WTC11 (cell line): ENCODE measurements around the gene MOB1B. TPM values are rescaled to one million over a fixed set of nuclear protein-coding genes. Genes with fewer than 3 reads are reported as not detected.
"Not testable (repeated sequence)": the region's sequence is repeated elsewhere in the genome, so short reads cannot be mapped to it uniquely, and the experiment has no call there.

ENCODE experiments used
- ATAC-seq: fragments of 200-7000 bp; cut with Tn5 transposase; 2 replicates; pipeline ENCODE4 v1.10.0; 2021; ENCODE audit warnings: mild to moderate bottlenecking, moderate library complexity
- CTCF ChIA-PET: fragments of 300-600 bp; sonication (Branson Sonifier 250); formaldehyde crosslinking; loops from one replicate; lab custom pipeline; 2021; ENCODE audit warnings: antibody characterized with exemption; lab: Charles Lee
- POLR2A ChIA-PET: fragments of 350-600 bp; sonication (Branson Sonifier 250); formaldehyde crosslinking; loops from one replicate; lab custom pipeline; 2021; ENCODE audit warnings: antibody characterized with exemption; lab: Charles Lee
- DNase-seq: peaks from one replicate; pipeline ENCODE4 v3.0.0; 2021; ENCODE audit warnings: low spot score
- H3K27ac Mint-ChIP-seq: 2 replicates; pipeline ENCODE4 v1.8.0; 2021; ENCODE audit warnings: mixed read lengths
- H3K27me3 Mint-ChIP-seq: 2 replicates; pipeline ENCODE4 v1.8.0; 2021; ENCODE audit warnings: low read depth, mild to moderate bottlenecking, moderate library complexity, mixed read lengths
- H3K36me3 Mint-ChIP-seq: 2 replicates; pipeline ENCODE4 v1.8.0; 2021; ENCODE audit warnings: mixed read lengths
- H3K4me1 Mint-ChIP-seq: 2 replicates; pipeline ENCODE4 v1.8.0; 2022; ENCODE audit warnings: mixed read lengths
- H3K4me3 Mint-ChIP-seq: 2 replicates; pipeline ENCODE4 v1.8.0; 2021; ENCODE audit warnings: mild to moderate bottlenecking, moderate library complexity, mixed read lengths
- H3K9me3 Mint-ChIP-seq: 2 replicates; pipeline ENCODE4 v1.8.0; 2021; ENCODE audit warnings: mixed read lengths
- AFF4 ChIP-seq: sonication (generic); formaldehyde crosslinking; IDR thresholded peaks from 2 replicates; pipeline ENCODE4 v1.8.1; 2023; ENCODE audit warnings: mild to moderate bottlenecking, missing genetic modification reagents, borderline replicate concordance
- ARID4B ChIP-seq: sonication (generic); formaldehyde crosslinking; IDR thresholded peaks from 2 replicates; pipeline ENCODE4 v1.8.0; 2023; ENCODE audit warnings: missing genetic modification reagents, mild to moderate bottlenecking, borderline replicate concordance
- CBFB ChIP-seq: sonication (generic); formaldehyde crosslinking; IDR thresholded peaks from 2 replicates; pipeline ENCODE4 v1.8.1; 2022; ENCODE audit warnings: mild to moderate bottlenecking, low read depth, missing genetic modification reagents
- CDX4 ChIP-seq: fragments of 250-450 bp; sonication (Bioruptor Pico); IDR thresholded peaks from 2 replicates; pipeline ENCODE4 v1.9.0; 2021; ENCODE audit warnings: moderate library complexity, mild to moderate bottlenecking, inconsistent platforms, borderline replicate concordance
- CTCF ChIP-seq: fragments of 200-600 bp; IDR thresholded peaks from 2 replicates; pipeline ENCODE4 v1.8.0; 2022; ENCODE audit warnings: antibody characterized with exemption
- E2F4 ChIP-seq: sonication (generic); formaldehyde crosslinking; IDR thresholded peaks from 2 replicates; pipeline ENCODE4 v1.8.1; 2022; ENCODE audit warnings: low read depth, mild to moderate bottlenecking, moderate library complexity, missing genetic modification reagents, borderline replicate concordance
- GRHL2 ChIP-seq: fragments of 250-450 bp; sonication (Bioruptor Pico); IDR thresholded peaks from 2 replicates; pipeline ENCODE4 v1.8.0; 2022; ENCODE audit warnings: mild to moderate bottlenecking, moderate library complexity; ENCODE audit not compliant: insufficient replicate concordance, severe bottlenecking
- KAT7 ChIP-seq: sonication (generic); formaldehyde crosslinking; IDR thresholded peaks from 2 replicates; pipeline ENCODE4 v1.8.1; 2023; ENCODE audit warnings: missing genetic modification reagents, mild to moderate bottlenecking, borderline replicate concordance
- MXD4 ChIP-seq: fragments of 250-450 bp; sonication (Bioruptor Pico); IDR thresholded peaks from 2 replicates; pipeline ENCODE4 v1.8.0; 2021; ENCODE audit warnings: mild to moderate bottlenecking, moderate library complexity, borderline replicate concordance
- SMAD3 ChIP-seq: sonication (generic); formaldehyde crosslinking; IDR thresholded peaks from 2 replicates; pipeline ENCODE4 v1.8.0; 2022; ENCODE audit warnings: missing genetic modification reagents, mild to moderate bottlenecking, borderline replicate concordance
- TP53 ChIP-seq: sonication (generic); formaldehyde crosslinking; IDR thresholded peaks from 2 replicates; pipeline ENCODE4 v1.8.1; 2023; ENCODE audit warnings: mild to moderate bottlenecking, missing genetic modification reagents
- ZNF121 ChIP-seq: sonication (generic); formaldehyde crosslinking; IDR thresholded peaks from 2 replicates; pipeline ENCODE4 v1.8.0; 2023; ENCODE audit warnings: missing genetic modification reagents
- ZNF263 ChIP-seq: sonication (generic); formaldehyde crosslinking; IDR thresholded peaks from 2 replicates; pipeline ENCODE4 v1.8.1; 2022; ENCODE audit warnings: low read depth, mild to moderate bottlenecking, moderate library complexity, missing genetic modification reagents
- ZNF396 ChIP-seq: fragments of 250-450 bp; sonication (Bioruptor Pico); IDR thresholded peaks from 2 replicates; pipeline ENCODE4 v1.8.0; 2021; ENCODE audit warnings: mild to moderate bottlenecking, moderate library complexity, borderline replicate concordance
- ZSCAN18 ChIP-seq: fragments of 250-450 bp; sonication (Bioruptor Pico); IDR thresholded peaks from 2 replicates; pipeline ENCODE4 v2.1.2; 2022; ENCODE audit warnings: mild to moderate bottlenecking, moderate library complexity
- total RNA-seq: library from RNA; stranded (reverse); gene quantifications from 3 replicates; pipeline ENCODE4 v1.2.3, GENCODE V29; 2021

The MOB1B gene
- total RNA-seq, 1 experiment from 2014 or later: 28.0 TPM

GRCh38 chr4:70895811-70896491, 6.2 kb upstream of the MOB1B start:
- Mint-ChIP-seq H3K36me3 (no peaks in the 10 kb centered on the region), H3K27ac (no peak overlapping the region), H3K4me3 (no peak overlapping the region), H3K27me3 (no peaks in the 10 kb centered on the region), H3K4me1 (no peaks in the 10 kb centered on the region), H3K9me3 (peaks cover 6% of the 10 kb centered on the region; the same call in 1 of the 2 replicates)
- no peak for TF ChIP-seq CBFB (CRISPR knock-in tag)
- no peak for TF ChIP-seq ZNF121
- no peak for TF ChIP-seq GRHL2
- TF ChIP-seq SMAD3 (CRISPR knock-in tag): no peak
- TF ChIP-seq ZSCAN18: no peak
- no peak for TF ChIP-seq ZNF396 (CRISPR knock-in tag)
- TF ChIP-seq ZNF263 (CRISPR knock-in tag): no peak
- no peak for TF ChIP-seq TP53
- TF ChIP-seq MXD4 (CRISPR knock-in tag): no peak
- TF ChIP-seq CTCF: no peak
- no peak for TF ChIP-seq KAT7 (CRISPR knock-in tag)
- no peak for TF ChIP-seq CDX4
- no peak for TF ChIP-seq ARID4B
- TF ChIP-seq AFF4 (CRISPR knock-in tag): no peak
- no peak for TF ChIP-seq E2F4 (CRISPR knock-in tag)
- ATAC-seq (no peak), DNase-seq (no peak)
- ChIA-PET POLR2A (no interaction called here), CTCF (no interaction called here)

- H3K4me3 Mint-ChIP-seq, H3K36me3 Mint-ChIP-seq, H3K27ac Mint-ChIP-seq, H3K27me3 Mint-ChIP-seq, ATAC-seq, POLR2A ChIA-PET, H3K9me3 Mint-ChIP-seq, DNase-seq: not testable (repeated sequence)
- peaks cover 10% of the 10 kb centered on the region for H3K4me1 Mint-ChIP-seq
- CTCF ChIA-PET: interaction anchor here (0.6 kb wide), 1 partner anchor 211 kb away, joined by 3 read pairs; no protein-coding TSS in a partner anchor
Observed at GRCh38 chr4:70898581-70898980, 3.6 kb upstream of the MOB1B start.
